Loucy (cell line): ENCODE data around the gene GABRR3.

Source experiments
- H2AFZ ChIP-seq: fragments of 200-600 bp; sonication (generic); 2 replicates; pipeline ENCODE4 v1.6.0; 2016; ENCODE audit warnings: antibody characterized with exemption, mild to moderate bottlenecking, low read length, moderate library complexity
- H3F3A ChIP-seq: fragments of 200-600 bp; 2 replicates; pipeline ENCODE4 v1.6.0; 2016; ENCODE audit warnings: antibody characterized with exemption, low read depth, mild to moderate bottlenecking
- H3K27me3 ChIP-seq: fragments of 200-600 bp; sonication (generic); 2 replicates; pipeline ENCODE4 v1.6.1; 2014; ENCODE audit warnings: low read length, mild to moderate bottlenecking; ENCODE audit not compliant: insufficient read depth, poor library complexity, severe bottlenecking
- H3K36me3 ChIP-seq: fragments of 200-600 bp; sonication (generic); 2 replicates; pipeline ENCODE4 v1.6.1; 2016; ENCODE audit warnings: low read length; ENCODE audit not compliant: insufficient read depth
- H3K4me1 ChIP-seq: fragments of 200-600 bp; sonication (generic); 2 replicates; pipeline ENCODE4 v1.5.1; 2014; ENCODE audit warnings: low read length, mild to moderate bottlenecking; ENCODE audit not compliant: insufficient read depth, poor library complexity, severe bottlenecking
- H3K4me2 ChIP-seq: fragments of 200-600 bp; sonication (generic); 2 replicates; pipeline ENCODE4 v1.6.0; 2014; ENCODE audit warnings: antibody characterized with exemption, low read length, low read depth, mild to moderate bottlenecking; ENCODE audit not compliant: poor library complexity, severe bottlenecking
- H3K4me3 ChIP-seq: fragments of 200-600 bp; sonication (generic); 2 replicates; pipeline ENCODE4 v1.5.1; 2014; ENCODE audit warnings: low read length, mild to moderate bottlenecking, mixed read lengths; ENCODE audit not compliant: poor library complexity, severe bottlenecking
- H3K79me2 ChIP-seq: fragments of 200-600 bp; sonication (generic); 2 replicates; pipeline ENCODE4 v1.6.1; 2014; ENCODE audit warnings: low read length; ENCODE audit not compliant: insufficient read depth
- H3K9ac ChIP-seq: fragments of 200-600 bp; sonication (generic); 2 replicates; pipeline ENCODE4 v1.6.0; 2014; ENCODE audit warnings: mild to moderate bottlenecking, low read depth, low read length, moderate library complexity; ENCODE audit not compliant: poor library complexity, severe bottlenecking
- H3K9me2 ChIP-seq: fragments of 200-600 bp; sonication (generic); replicated peaks from 2 replicates; pipeline ENCODE4 v1.6.1; 2016; ENCODE audit warnings: low read depth, low read length, mixed read lengths
- H3K9me3 ChIP-seq: fragments of 200-600 bp; sonication (generic); 2 replicates; pipeline ENCODE4 v1.6.1; 2014; ENCODE audit warnings: mild to moderate bottlenecking, antibody characterized with exemption, low read length, low read depth; ENCODE audit not compliant: insufficient read depth
- H4K20me1 ChIP-seq: fragments of 200-600 bp; sonication (generic); 2 replicates; pipeline ENCODE4 v1.6.0; 2014; ENCODE audit warnings: antibody characterized with exemption, low read length, mild to moderate bottlenecking; ENCODE audit not compliant: insufficient read depth, poor library complexity, severe bottlenecking
- CTCF ChIP-seq: fragments of 200-600 bp; sonication (generic); conservative IDR thresholded peaks from 2 replicates; pipeline ENCODE4 v1.5.1; 2014; ENCODE audit warnings: mild to moderate bottlenecking, antibody characterized with exemption, low read length
- EZH2phosphoT487 ChIP-seq: fragments of 200-600 bp; IDR thresholded peaks from 2 replicates; pipeline ENCODE4 v1.6.1; 2018; ENCODE audit warnings: antibody characterized with exemption, mild to moderate bottlenecking, moderate library complexity, borderline replicate concordance

Gene GABRR3

GRCh38 chr3:98068824-98069223 is 33.7 kb upstream of the GABRR3 start:
- TF ChIP-seq CTCF = peak; percentile 25; the same call in 1 of the 2 replicates
- TF ChIP-seq EZH2phosphoT487 = no peak
- Histone ChIP-seq H3K9me2 (no peaks in the 10 kb centered on the region), H3K4me2 (no peak overlapping the region), H3K27me3 (no peaks in the 10 kb centered on the region), H3K79me2 (no peaks in the 10 kb centered on the region), H3K4me1 (no peaks in the 10 kb centered on the region), H3K9ac (no peak overlapping the region), H3K4me3 (no peak overlapping the region), H3K9me3 (no peaks in the 10 kb centered on the region), H2AFZ (no peak overlapping the region), H4K20me1 (no peaks in the 10 kb centered on the region), H3F3A (no peaks in the 10 kb centered on the region), H3K36me3 (no peaks in the 10 kb centered on the region)

GRCh38 chr3:98058244-98058960 is 23.3 kb upstream of the GABRR3 start:
- no peaks in the 10 kb centered on the region for H3K9me3 ChIP-seq
- no peak overlapping the region for H3K4me2 ChIP-seq
- no peak overlapping the region for H2AFZ ChIP-seq
- H4K20me1 ChIP-seq = no peaks in the 10 kb centered on the region
- H3K79me2 ChIP-seq = no peaks in the 10 kb centered on the region
- no peaks in the 10 kb centered on the region for H3F3A ChIP-seq
- H3K4me1 ChIP-seq = no peaks in the 10 kb centered on the region
- no peak overlapping the region for H3K9ac ChIP-seq
- no peaks in the 10 kb centered on the region for H3K9me2 ChIP-seq
- TF ChIP-seq CTCF (no peak), EZH2phosphoT487 (no peak)
- no peak overlapping the region for H3K4me3 ChIP-seq
- no peaks in the 10 kb centered on the region for H3K36me3 ChIP-seq
- peaks cover 5% of the 10 kb centered on the region for H3K27me3 ChIP-seq

- Histone ChIP-seq H3K4me2 (no peak overlapping the region), H2AFZ (no peak overlapping the region), H3F3A (no peaks in the 10 kb centered on the region), H3K9me3 (no peaks in the 10 kb centered on the region), H3K4me3 (no peak overlapping the region), H3K9me2 (no peaks in the 10 kb centered on the region), H3K79me2 (no peaks in the 10 kb centered on the region), H3K36me3 (no peaks in the 10 kb centered on the region), H4K20me1 (no peaks in the 10 kb centered on the region), H3K9ac (no peak overlapping the region), H3K4me1 (no peaks in the 10 kb centered on the region), H3K27me3 (peaks cover 5% of the 10 kb centered on the region)
- no peak for TF ChIP-seq EZH2phosphoT487
- no peak for TF ChIP-seq CTCF
Measured at GRCh38 chr3:98057631-98058030, 22.5 kb upstream of the GABRR3 start.
